ENCODE measurements around the gene MYOG. TPM values are rescaled to one million over a fixed set of nuclear protein-coding genes. Genes with fewer than 3 reads are reported as not detected.

Gene MYOG
- total RNA-seq, 1 donor from 2014 or later: not detected

GRCh38 chr1:203090421-203091198, 4.8 kb upstream of the MYOG start:
- peak; percentile 9 for DNase-seq (ENCODE audit: low read depth)

GRCh38 chr1:203089651-203090045, 3.8 kb upstream of the MYOG start:
- DNase-seq (ENCODE audit: low read depth): no peak

DNA sequence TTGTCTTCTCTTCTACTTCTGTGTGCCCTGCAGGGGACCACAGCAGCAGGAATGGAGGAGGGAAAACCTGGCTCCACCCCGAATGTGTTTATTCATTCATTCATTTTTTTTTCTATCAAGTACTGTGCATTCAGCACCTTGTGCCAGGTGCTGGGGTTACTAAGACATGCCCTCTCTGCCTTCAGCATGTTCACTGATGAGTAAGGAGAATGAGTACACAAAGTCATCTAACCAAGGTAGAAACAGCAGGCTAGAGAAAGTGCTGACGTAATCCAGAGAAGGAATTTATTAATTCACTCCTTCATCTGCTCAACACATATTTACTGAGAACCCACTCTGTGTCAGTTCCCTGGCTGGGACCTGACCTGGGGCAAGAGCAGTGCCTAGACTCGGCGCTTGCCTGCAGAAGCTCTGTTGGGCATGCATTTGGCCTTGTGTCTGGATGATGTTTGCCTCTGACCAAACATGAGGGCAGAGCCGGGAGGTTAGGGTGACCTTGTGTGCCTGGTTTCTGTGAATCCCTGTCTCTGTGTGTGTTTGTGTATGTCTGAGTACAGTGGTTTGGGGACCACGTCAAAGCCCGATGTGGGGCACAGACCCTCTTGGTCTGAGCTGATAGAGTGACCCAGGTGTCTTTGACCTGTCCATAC, 3.3 kb upstream of the MYOG start:
- DNase-seq (ENCODE audit: low read depth): no peak

- DNase-seq (ENCODE audit: low read depth): no peak
Observed at GRCh38 chr1:203088441-203088840, 2.6 kb upstream of the MYOG start.

GRCh38 chr1:203086992-203087763, 1.4 kb upstream of the MYOG start:
- no peak for DNase-seq (ENCODE audit: low read depth)

- DNase-seq (ENCODE audit: low read depth): no peak
Observed at GRCh38 chr1:203084588-203085527, 954 bp downstream of the MYOG start.

DNA sequence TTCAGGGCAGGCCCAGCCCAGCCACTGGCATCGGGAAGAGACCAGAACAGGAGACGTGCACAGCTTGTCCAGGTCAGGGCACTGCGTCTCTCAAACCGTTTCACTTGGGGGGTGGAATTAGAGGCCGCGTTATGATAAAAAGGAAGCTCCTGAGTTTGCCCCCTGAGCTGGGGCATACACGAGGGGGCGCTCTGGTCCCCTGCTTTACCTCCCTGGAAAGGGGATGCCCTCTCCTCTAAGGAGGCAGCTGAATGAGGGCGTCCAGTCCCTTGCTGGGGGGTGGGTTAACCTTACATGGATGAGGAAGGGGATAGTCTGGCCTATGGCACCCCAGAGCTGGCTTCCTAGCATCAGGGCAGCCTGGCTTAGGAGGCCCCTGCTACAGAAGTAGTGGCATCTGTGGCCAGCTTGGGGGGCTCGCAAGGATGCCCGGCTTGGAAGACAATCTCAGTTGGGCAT, 2.3 kb downstream of the MYOG start:
- no peak for DNase-seq (ENCODE audit: low read depth)

DNA sequence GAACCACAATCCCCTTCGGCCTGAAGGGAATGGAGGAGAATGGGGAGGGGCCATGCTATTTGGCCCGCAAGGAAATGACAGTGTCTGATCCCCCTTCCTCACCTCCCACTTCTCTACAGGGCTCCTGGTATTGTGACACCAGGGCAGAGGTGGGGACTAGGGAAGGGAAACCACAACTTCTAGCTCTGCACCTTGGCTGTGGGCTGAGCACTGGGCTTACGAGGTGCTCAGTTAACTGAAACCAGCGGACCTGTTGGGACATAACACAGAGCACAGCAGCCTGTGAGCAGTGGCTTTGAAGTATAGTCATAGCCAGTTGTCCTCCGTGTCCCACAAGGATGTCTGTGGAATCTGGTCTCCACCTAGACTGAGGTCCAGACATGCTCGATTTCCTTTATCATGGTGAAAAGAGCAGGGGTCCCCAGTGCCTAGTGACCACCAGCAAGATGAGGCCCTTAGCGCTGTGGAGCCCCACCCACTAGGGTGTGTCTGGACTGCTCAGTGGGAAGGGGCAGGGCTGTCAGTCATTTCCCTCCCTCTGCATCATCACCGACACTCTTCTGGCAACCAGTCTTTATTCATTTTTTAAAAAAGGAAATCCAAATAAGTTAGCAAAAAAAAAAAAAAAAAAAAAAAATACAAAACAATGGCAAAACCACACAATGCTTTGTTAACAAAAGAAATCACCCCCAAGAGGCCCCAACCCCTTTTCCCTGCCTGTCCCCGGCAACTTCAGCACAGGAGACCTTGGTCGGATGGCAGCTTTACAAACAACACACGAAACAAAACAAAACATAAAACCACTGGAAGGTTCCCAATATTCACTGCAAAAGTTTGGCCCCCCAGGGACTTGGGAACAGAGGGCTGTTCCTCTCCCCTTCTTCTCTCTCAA, 3.0 kb downstream of the MYOG start:
- DNase-seq (ENCODE audit: low read depth): no peak

- DNase-seq (ENCODE audit: low read depth): no peak
Observed at GRCh38 chr1:203082231-203082505, 3.6 kb downstream of the MYOG start.

- no peak for DNase-seq (ENCODE audit: low read depth)
Observed at GRCh38 chr1:203081465-203082230, 4.2 kb downstream of the MYOG start.

GRCh38 chr1:203080456-203080855, 5.4 kb downstream of the MYOG start:
- no peak for DNase-seq (ENCODE audit: low read depth)

GRCh38 chr1:203078478-203078877, 7.3 kb downstream of the MYOG start:
- DNase-seq (ENCODE audit: low read depth): no peak

DNA sequence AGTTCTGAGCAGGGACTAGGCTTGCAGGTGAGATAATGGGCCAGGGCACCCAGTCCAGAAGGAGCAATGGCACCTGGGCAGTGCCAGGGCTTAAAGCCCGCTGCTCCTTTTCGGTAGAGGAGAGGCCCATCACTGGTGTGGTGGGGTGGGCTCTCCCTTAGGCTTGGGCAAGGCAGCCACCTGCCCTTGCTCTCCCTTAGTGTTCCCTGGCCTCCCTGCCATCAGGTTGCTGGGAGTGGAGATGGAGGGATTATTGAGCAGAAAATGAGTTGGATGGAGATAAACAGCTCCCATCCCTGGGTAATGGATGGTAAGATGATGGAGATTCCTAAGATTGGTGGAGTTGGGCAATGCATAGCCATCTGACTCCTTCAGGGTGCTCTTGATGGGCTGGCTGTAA, 7.9 kb downstream of the MYOG start:
- DNase-seq (ENCODE audit: low read depth): no peak

GRCh38 chr1:203077367-203077766, 8.4 kb downstream of the MYOG start:
- no peak for DNase-seq (ENCODE audit: low read depth)

DNA sequence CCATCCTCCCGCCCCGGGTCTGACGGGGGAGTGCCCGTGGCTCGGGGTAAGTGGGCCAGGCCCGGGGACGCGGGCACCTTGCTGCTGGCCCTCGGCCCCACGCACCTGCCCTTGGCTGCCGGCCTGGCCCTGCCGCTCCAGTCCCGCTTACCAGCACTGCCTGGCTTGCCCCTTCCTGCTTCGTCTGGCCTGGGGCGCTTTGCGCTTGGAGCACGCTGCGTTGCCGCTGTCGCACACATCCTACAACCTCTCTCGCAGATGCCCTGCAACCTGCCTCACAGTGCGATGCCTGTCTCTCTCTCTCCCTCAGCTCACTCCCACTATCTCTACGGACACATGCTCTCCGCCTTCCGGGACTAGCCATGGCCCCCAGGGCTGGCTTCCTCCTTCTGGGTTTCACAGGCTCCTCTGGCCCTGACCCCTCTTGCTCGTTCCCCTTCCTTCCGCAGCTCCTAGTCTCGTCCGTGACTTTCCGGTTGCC, 9.7 kb downstream of the MYOG start:
- DNase-seq (ENCODE audit: low read depth): no peak

GRCh38 chr1:203075236-203076030, 10.4 kb downstream of the MYOG start:
- no peak for DNase-seq (ENCODE audit: low read depth)

DNA sequence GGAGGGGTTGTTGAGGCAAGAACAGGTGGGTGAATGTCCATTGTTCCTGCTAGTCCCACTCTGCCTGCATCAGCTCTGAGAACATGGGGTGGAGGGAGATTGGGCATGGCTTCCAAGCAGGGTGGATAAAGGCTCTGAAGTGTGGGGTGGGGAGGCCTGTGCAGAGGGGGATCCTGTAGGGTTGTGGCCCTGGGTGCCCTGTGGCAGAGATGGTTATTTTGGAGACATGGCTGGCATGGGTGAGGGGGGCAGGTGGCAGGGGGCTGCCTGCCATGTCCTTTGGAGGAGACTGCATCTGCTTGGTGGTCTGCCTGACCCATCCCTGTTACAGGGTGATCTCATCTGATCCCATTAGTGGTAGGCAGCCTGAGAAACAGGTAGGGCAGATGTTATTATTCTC, 11.2 kb downstream of the MYOG start:
- DNase-seq (ENCODE audit: low read depth): no peak

- no peak for DNase-seq (ENCODE audit: low read depth)
Observed at GRCh38 chr1:203073469-203073868, 12.3 kb downstream of the MYOG start.

GRCh38 chr1:203072911-203073310, 12.9 kb downstream of the MYOG start:
- DNase-seq (ENCODE audit: low read depth): no peak
